Left ventricle myocardium inferior (tissue), 1 donor: ENCODE measurements around the gene FBXL16. TPM values are rescaled to one million over a fixed set of nuclear protein-coding genes. Genes with fewer than 3 reads are reported as not detected.
"Not testable (repeated sequence)": the region's sequence is repeated elsewhere in the genome, so short reads cannot be mapped to it uniquely, and the experiment has no call there.

Experiments
- DNase-seq: peaks from one replicate; pipeline ENCODE4 v3.0.0-alpha.2; 2020
- H3K27ac ChIP-seq: fragments of 200-600 bp; replicated peaks from 2 replicates; pipeline ENCODE4 v1.8.0; 2021
- H3K27me3 ChIP-seq: fragments of 200-600 bp; 2 replicates; pipeline ENCODE4 v1.8.0; 2021; ENCODE audit warnings: low read depth
- H3K36me3 ChIP-seq: fragments of 200-600 bp; 2 replicates; pipeline ENCODE4 v1.8.0; 2021
- H3K4me1 ChIP-seq: fragments of 200-600 bp; 2 replicates; pipeline ENCODE4 v1.8.0; 2021
- H3K4me3 ChIP-seq: fragments of 200-600 bp; 2 replicates; pipeline ENCODE4 v1.8.0; 2021; ENCODE audit warnings: mild to moderate bottlenecking, moderate library complexity
- H3K9me3 ChIP-seq: fragments of 200-600 bp; replicated peaks from 2 replicates; pipeline ENCODE4 v1.8.0; 2021
- intact Hi-C: fragments of 100-400 bp; cut with micrococcal nuclease; formaldehyde crosslinking; loops from one replicate; pipeline ENCODE4 v1.11.0; 2022
- total RNA-seq: library from RNA; stranded (reverse); fragmentation: NEBNext Ultra II Directional; extraction: Animal tissue kit (Norgen Biotek cat#: 25700); gene quantifications from one replicate; pipeline ENCODE4 v1.2.1, GENCODE V29; 2021
- TF ChIP-seq, protein P1 (sequence below): fragments of 200-600 bp; IDR thresholded peaks from 2 replicates; pipeline ENCODE4 v1.8.0; 2021; ENCODE audit warnings: antibody characterized with exemption, mild to moderate bottlenecking, borderline replicate concordance
- donor health status: DM: no; HTN: yes; CAD: no; lungs with severe emphysema.

FBXL16 gene
- total RNA-seq, 1 donor from 2014 or later = 0.08 TPM

DNA sequence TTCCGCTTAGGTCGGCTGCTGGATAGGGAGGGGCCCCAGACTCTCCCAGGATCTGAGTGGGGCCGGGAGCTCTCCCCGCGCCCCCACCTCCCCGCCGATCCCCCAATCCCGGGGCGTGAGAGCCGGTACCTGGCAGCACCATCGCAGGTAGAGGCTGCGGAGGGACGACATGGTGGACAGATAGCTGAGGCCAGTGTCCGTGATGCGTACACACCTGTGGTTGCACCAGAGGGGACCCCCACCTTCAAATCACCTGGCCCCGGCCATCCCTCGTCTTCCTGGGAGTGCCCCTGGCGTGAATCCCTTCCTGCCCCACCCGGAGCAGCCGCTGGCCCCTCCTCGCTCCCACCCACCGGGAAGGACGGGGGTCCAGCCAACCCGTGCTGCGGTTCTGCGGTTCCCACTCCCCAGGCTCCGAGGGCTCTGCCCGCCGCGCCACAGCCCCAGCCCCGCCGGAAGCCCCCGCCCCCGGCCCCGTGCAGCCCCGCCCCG lies 10.7 kb downstream of the FBXL16 start:
- peaks cover 89% of the 10 kb centered on the region for H3K27me3 ChIP-seq
- H3K9me3 ChIP-seq = no peaks in the 10 kb centered on the region
- DNase-seq = no peak
- TF ChIP-seq, protein P1, sequence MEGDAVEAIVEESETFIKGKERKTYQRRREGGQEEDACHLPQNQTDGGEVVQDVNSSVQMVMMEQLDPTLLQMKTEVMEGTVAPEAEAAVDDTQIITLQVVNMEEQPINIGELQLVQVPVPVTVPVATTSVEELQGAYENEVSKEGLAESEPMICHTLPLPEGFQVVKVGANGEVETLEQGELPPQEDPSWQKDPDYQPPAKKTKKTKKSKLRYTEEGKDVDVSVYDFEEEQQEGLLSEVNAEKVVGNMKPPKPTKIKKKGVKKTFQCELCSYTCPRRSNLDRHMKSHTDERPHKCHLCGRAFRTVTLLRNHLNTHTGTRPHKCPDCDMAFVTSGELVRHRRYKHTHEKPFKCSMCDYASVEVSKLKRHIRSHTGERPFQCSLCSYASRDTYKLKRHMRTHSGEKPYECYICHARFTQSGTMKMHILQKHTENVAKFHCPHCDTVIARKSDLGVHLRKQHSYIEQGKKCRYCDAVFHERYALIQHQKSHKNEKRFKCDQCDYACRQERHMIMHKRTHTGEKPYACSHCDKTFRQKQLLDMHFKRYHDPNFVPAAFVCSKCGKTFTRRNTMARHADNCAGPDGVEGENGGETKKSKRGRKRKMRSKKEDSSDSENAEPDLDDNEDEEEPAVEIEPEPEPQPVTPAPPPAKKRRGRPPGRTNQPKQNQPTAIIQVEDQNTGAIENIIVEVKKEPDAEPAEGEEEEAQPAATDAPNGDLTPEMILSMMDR = no peak
- H3K36me3 ChIP-seq = no peaks in the 10 kb centered on the region
- intact Hi-C loops = no loop called here
- no peak overlapping the region for H3K27ac ChIP-seq
- H3K4me3 ChIP-seq = peak overlapping the region; percentile 23
- peaks cover 33% of the 10 kb centered on the region for H3K4me1 ChIP-seq

DNA sequence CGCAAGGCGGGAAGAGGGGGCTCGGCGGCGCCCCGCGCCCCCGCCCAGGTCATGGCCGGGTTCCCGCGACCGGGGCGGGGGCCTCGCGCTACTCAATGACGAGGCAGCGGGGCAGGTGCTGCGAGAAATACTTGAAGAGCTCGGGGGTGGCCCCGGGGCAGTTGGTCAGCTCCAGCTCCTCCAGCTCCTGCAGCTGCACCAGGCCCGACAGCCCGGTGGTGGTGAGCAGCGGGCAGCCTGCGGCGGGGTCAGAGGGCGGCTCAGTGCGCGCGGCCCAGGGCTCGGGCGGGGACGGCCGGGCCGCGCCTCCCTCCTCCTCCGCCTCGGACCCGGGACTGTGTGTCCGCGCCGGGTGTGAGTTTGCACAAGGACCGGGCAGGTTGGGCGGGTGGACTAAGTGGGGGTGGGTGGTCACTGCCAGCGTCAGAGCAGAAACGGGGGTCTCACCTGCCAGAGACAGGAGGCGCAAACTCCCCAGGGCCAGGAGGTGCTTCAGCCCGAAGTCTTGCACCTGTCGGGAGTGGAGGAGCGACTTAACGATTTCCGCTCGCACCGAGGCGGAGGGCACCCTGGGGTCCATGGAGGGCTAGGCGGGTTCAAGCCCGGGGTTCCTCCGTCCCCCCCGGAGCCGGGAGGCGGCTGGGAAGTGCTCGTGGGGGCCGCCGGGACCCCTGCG lies 11.3 kb downstream of the FBXL16 start:
- no peak for DNase-seq
- H3K27me3 ChIP-seq = peaks cover 83% of the 10 kb centered on the region
- intact Hi-C loops = no loop called here
- H3K4me1 ChIP-seq = peaks cover 39% of the 10 kb centered on the region
- no peak overlapping the region for H3K27ac ChIP-seq
- TF ChIP-seq, protein P1 = no peak
- no peaks in the 10 kb centered on the region for H3K36me3 ChIP-seq
- H3K9me3 ChIP-seq = no peaks in the 10 kb centered on the region
- peak overlapping the region; percentile 23 for H3K4me3 ChIP-seq

DNA sequence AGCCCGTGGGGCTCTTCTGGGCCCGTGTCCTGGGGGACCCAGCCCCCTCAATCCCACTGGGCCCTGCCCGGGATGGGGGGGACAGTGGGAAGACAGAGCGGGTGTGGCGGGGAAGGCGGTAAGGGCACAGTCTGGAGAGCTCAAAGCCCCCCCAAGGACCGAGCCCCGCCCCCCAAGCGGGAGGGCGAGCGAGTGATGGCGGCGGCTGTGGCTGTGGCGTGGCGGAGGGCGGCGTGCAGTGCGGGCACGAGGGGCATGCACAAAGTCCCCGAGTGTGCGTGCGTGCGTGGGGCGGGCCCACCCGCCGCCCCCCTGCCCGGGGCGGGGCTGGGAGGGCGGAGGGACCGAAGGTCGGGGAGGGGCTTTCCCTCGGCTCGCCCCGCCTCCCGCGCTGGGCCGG lies 11.8 kb downstream of the FBXL16 start:
- H3K9me3 ChIP-seq = no peaks in the 10 kb centered on the region
- intact Hi-C loops = no loop called here
- peaks cover 78% of the 10 kb centered on the region for H3K27me3 ChIP-seq
- no peak overlapping the region for H3K27ac ChIP-seq
- TF ChIP-seq, protein P1 = no peak
- no peaks in the 10 kb centered on the region for H3K36me3 ChIP-seq
- peaks cover 44% of the 10 kb centered on the region for H3K4me1 ChIP-seq
- H3K4me3 ChIP-seq = peak overlapping the region; percentile 23
- no peak for DNase-seq

DNA sequence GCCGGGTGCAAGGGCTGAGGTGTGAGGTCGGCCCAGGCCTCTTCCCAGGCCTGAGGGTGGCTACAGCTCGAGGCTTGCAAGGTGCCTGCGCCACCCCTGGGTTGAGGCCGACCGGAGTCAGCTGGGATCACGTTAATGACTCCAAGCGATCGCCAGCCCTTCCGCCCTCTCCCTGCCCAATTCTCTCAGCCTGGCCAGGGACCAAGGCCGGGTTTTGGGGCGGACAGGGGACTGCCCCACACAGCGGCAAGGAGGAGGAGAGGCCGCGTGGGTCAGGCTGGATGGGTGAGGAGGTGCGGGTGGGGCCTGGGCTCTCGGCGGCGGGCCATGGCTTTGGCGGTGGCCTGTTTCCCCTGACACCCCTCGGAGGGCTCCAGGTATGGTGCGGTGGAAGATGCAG lies 12.2 kb downstream of the FBXL16 start:
- intact Hi-C loops = no loop called here
- no peak overlapping the region for H3K4me3 ChIP-seq
- peaks cover 48% of the 10 kb centered on the region for H3K4me1 ChIP-seq
- H3K27me3 ChIP-seq = peaks cover 74% of the 10 kb centered on the region
- H3K9me3 ChIP-seq = no peaks in the 10 kb centered on the region
- TF ChIP-seq, protein P1 = no peak
- no peak for DNase-seq
- H3K36me3 ChIP-seq = no peaks in the 10 kb centered on the region
- no peak overlapping the region for H3K27ac ChIP-seq

DNA sequence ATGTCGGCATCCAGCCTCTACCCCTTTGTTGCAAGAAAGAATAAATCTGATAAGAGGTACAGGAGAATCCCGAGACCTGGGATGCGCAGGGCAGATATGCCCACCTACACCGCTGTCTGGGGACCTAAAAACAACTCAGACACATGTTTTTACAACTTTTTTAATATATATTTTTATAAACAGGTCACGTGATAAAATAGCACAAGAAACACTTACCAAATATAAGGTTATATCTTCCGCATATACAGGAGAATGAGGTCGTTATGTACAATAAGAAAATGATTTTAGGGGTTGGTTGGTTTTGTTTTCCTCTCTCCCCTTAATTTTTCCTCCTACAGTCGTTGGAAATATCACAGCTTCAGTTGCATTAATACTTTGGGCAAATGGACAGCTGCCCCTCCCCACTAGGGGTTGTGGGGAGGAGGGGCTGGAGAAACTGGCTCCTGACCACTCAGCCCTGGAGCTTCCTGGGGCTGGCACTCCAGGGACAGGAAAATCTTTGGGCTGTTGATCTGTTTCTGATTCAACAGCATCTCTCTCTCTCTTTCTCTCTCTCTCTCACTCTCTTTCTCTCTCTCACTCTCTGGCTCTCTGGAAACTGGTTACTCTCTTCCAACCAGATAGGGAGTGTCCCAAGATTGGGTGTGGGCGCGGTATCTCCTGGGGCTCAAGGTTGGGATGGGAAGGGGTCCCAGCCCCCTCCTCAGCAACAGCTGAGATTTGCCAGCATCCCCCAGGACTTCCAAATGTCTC lies 13.1 kb downstream of the FBXL16 start:
- Histone ChIP-seq H3K9me3 (no peaks in the 10 kb centered on the region), H3K4me3 (no peak overlapping the region), H3K4me1 (peaks cover 49% of the 10 kb centered on the region), H3K27ac (no peak overlapping the region), H3K36me3 (peaks cover 3% of the 10 kb centered on the region), H3K27me3 (peaks cover 65% of the 10 kb centered on the region)
- intact Hi-C loops = no loop called here
- TF ChIP-seq, protein P1 = no peak
- no peak for DNase-seq

DNA sequence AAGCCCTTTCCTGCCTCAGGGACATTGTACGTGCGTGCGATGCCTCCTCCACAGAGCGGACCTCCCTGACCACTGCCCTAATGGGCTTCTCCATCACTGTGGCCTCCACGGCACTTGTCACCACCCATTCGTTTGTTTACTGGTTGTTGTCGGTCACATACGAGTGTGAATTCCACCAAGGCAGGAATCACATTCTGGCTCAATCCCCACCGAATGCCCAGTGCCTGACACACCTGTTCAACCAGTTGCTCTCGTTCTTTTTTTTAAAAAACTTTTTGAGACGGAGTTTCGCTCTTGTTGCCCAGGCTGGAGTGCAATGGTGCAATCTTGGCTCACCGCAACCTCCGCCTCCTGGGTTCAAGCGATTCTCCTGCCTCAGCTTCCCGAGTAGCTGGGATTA lies 14.4 kb downstream of the FBXL16 start:
- H3K27ac ChIP-seq, H3K9me3 ChIP-seq, H3K4me3 ChIP-seq, intact Hi-C loops, DNase-seq: not testable (repeated sequence)
- Histone ChIP-seq H3K36me3 (peaks cover 14% of the 10 kb centered on the region), H3K4me1 (peaks cover 50% of the 10 kb centered on the region), H3K27me3 (peaks cover 53% of the 10 kb centered on the region)
